Measurements from ENCODE around the gene TMEM238. TPM values are rescaled to one million over a fixed set of nuclear protein-coding genes. Genes with fewer than 3 reads are reported as not detected.

TMEM238 gene
- total RNA-seq, 1 donor from 2014 or later = 25.6 TPM

DNA sequence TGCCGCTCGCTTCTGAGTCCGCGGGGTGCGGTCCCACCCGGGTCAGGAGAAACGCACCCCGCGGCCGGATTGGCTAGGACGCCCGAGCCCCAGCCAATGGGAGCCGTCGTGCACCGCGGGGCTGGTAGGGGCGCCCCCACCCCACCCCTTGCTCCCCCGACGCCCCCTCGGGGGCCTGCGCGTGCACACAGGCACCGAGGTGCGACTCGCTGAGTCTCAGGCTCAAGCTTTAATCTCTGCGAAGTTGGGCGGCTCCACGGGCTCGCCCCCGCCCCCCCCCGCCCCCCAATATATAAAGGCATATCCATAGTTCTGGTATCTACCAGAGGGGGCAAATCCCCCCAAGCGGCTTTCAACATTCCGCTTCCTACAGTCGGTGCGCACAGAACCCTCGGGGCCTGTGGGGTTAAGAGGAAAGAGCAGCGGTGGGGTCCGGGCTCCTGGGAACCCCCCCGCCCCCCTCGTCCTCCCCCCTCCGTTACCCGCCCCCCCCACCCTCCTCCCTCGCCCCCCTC lies 29.3 kb downstream of the TMEM238 start, which contains the start of gene COX6B2:
Gene COX6B2 (minus strand): TSS at position 22 of the 515 bp plus-strand sequence. CDS start 198 bp downstream, outside the sequence.
- peak; percentile 12 for ATAC-seq

DNA sequence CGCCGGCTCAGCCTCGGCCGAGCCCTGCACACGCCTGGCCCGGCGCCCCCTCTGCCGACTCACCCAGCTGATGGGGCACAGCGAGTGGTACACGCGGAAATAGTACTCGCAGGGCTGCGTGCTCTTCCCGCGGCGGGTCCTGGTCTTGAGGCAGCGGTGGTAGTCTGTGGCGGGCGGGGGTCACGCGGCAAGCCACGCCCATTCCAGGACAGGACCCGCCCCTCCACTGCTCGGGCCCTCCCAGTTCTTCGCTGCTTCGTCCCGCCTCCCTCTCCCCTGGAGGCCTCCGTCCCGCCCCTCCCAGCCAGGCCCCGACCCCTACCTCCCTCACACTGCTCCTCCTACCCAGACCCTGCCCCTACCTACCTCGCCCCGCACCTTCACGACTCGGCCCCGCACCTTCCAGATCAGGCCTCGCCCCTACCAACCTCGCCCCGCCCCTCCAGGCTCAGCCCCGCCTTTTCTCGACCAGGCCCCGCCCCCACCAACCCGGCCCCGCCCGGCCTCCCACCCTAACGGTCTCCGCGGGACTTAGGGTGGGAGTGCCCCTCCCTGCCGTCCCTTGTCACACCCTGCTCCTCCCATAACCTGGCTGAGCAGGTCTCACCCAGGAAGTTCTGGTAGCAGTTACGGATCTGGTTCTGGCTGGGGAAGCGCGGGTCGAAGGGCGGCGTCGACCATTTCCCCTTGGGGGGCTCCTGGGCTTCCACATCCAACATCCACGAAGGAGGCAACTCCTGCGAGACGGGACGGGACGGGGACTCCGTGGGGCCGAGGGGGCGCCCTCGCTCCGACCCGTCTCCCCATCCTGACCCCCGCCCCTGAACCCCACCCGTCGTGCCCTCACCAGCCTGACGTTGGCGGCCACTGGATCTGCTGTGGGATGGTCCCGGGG lies 30.0 kb downstream of the TMEM238 start:
- peak; percentile 62 for ATAC-seq

DNA sequence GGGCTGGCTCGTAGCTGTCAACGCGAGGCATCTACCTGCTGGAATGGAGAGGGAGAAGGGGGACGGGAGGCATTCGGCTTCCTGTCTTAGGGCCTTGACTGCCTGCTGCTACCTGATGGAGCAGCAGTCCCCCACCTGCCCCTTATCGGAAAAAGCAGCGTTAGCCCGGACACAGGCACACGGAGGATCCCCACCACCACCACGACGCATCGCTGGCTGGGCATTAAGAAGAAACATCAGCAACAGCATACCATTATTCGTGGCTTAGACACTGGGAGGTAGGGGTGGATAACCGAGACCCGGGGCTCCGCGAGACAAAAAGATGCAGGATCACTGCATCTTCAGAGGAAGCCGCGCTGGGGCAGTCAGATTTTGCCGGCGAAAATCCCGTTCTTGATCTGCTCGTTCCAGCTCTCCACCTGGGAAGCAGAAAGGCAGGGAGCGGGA lies 30.7 kb downstream of the TMEM238 start:
- ATAC-seq = no peak

DNA sequence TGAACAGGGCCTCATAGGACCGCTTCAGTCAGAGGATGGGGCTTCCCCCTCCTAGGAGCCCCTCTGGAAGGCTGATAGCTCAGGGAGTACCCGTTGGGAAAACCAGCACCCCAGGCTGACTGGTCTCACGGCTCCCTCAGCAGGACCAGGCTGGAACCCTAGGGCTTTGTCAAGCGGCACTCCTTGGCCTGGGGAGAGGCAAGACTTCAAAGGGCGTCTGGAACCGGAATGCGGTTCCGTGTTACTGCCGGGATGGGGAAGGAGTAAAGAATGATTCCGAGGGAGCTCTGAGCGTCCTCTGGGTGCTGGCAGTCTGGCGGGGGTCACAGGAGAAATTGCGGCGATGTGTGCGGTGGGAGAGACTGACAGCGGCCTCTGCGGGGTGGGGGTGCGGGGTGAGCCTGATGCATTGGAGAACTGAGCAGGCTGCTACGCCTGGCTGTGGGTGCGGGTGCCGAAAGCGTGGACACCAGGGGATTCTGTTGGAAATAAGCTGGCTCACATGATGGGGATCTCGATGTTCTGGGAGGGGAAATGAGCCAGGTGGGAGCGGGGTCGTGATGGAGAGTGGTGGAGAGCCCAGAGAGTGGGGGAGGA lies 31.4 kb downstream of the TMEM238 start:
- no peak for ATAC-seq

DNA sequence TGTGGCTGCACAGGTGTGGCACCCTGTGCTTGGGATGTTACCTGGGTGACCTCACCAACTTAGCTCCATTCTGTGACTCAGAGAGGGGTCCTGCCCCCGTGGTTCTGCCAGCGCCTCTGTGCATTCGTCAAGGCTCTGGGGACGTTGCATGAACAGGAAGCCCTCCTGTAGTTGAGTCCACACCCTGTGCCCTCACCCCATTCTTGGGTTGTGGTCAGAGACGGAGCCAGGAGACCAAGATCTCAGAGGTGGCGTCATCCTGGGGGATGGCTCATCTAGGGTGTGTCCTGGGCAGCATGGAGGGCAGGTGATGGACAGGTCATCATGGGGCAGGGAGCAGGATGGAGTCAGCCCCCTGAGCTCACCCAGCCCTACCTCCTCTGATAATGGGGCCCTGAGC lies 32.1 kb downstream of the TMEM238 start:
- peak; percentile 35 for ATAC-seq

DNA sequence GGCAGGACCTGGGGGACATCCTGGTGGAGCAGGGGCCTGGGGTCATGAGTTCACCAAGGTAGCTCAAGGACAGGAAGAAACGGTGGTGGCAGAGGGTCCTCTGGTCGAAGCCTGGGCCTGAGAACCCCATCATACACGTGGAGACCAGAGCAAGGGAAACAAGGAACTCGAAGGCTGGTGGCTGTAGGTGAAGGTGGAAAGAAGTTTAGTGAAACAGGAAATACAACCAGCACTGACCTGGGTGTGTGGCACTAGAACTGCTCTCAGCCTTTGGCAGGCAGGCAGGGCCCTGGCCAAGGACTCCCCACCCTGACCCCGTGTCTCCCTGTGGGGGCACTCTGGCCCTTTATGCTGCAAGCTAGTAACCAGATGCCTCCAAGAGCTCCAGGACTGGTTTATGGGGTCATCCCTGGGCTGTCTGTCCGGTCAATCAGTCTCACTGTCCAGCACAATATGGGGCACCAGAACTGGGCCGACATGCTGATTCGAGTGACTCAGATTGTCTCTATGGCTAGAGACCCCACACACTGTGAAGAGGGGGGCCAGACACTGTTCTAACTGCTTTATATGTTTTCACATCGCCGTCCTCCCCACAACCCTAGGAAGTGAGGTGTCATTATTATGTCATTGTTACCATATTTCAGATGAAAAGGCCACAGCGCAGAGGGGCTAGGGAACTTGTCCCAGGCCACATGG lies 33.3 kb downstream of the TMEM238 start:
- no peak for ATAC-seq

DNA sequence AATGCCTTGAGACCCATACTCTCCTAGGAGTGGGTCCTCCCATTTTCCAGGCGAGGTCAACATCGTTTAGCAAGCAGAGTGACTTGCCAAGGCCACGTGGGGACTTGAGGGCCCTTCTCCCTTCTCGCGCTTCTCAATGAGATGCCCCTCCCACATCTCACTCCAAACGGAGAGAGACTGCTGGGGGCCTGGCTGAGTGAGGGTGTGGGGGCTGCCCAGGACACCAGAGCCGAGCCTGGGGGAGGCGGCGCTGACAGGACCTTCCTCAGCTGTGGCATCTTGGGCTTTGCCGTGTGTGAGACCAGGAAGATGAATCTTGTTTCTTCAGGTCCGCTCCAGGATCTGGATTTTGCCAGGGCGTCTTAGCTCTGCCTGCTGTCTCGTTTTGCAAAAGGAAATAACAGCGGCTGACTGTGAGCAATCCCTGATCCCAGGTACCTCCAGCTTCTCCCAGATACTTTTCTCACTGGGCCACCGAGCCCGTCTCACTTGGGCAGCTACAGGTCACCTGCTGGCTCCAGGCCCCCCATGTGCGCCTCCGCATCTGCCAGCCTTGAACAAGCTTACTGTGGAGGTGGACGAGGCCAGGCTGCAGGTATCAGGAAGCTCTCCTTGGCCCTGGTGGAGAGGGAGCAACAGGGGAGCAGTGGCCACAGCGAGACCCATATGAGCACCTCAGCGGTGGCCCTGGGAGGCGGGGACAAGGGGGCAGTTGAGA lies 35.6 kb downstream of the TMEM238 start:
- no peak for ATAC-seq

DNA sequence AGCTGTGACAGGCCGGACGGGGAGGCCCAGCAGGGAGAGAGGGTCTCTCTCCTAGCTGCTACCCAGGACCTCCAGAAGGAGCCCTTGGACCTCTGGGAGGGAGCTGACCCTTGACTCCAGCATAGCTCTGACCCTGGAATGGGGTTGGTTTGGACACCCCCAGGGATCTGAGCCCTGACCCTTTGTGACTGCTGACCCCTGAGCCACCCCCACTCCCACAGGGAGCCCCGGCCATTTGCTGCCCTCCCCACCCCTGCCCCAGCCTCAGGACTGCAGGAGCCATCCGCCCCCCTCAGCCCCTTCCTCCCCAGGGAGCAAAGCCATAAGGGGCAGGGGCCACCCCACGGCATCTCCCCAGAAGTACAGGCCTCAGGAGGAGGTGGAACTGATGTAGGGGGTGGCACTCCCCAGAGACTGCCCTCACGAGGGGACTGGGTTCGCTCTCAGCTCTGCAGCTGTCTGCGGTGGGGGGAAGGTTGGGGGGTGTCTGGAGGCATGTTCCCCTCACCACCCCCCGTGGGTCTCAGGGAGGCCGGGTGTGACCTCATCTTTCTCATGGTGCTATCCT lies 36.6 kb downstream of the TMEM238 start:
- no peak for ATAC-seq

DNA sequence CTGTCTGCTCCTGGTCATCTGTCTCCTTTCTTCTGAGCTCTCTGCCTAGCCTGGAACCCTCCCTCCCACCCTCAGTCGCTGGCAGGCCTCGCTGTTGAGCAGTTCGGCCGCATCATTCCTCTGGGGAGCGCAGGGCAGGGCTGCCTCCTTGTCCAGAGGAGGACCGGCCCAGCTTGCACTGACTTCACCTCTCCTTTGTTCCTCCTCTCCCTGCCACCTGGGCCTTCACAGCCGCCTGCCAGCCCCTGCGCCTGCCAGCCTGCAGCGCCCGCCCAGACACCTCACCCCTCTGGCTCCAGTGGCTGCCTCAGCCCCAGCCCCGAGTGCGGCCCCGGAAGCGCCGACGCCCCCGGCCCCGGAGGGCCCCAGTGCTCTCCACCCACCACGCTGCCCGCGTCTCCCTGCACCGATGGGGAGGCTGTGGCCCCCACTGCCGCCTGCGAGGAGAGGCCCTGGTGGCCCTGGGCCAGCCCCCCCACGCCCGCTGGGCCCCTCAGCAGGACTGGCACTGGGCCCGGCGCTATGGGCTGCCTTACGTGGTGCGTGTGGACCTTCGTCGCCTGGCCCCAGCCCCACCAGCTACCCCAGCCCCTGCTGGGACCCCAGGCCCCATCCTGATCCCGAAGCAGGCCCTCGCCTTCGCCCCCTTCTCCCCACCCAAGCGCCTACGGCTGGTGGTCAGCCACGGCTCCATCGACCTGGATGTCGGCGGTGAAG lies 37.2 kb downstream of the TMEM238 start:
- no peak for ATAC-seq

DNA sequence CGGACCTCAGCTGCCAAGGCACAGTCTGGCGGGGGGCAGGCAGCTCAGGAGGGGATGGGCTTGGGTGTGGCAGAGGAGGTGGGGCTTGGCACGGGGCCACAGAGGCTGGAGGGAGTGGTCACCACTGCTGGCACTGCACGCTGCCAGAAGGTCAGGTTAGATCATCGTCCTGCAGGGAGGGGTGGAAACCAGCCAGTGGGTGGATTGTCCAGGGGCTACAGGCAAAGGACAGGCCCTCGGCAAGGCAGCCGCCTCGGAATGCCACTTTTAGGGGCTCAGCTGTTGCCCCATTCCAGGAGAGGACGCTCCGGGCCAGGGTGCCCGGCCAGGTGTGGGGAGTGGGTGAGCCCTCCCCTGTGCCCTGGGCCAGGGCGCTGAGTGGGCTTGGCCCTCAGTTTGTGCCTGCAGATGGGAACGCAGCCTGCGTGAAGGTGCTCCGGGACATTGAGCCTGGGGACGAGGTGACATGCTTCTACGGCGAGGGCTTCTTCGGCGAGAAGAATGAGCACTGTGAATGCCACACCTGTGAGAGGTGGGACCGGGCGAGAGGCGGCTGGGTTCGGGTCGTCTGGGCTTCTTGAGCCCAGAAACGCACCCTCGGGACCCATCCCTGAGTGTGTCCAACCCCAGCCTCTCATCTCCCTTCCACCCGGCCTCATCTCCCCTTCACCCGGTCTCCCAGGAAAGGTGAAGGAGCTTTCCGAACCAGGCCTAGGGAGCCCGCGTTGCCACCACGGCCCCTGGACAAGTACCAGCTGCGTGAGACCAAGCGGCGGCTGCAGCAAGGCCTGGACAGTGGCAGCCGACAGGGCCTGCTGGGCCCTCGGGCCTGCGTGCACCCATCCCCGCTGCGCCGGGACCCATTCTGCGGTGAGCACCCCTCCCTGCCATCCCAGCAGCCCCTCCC lies 38.0 kb downstream of the TMEM238 start:
- peak; percentile 2 for ATAC-seq

DNA sequence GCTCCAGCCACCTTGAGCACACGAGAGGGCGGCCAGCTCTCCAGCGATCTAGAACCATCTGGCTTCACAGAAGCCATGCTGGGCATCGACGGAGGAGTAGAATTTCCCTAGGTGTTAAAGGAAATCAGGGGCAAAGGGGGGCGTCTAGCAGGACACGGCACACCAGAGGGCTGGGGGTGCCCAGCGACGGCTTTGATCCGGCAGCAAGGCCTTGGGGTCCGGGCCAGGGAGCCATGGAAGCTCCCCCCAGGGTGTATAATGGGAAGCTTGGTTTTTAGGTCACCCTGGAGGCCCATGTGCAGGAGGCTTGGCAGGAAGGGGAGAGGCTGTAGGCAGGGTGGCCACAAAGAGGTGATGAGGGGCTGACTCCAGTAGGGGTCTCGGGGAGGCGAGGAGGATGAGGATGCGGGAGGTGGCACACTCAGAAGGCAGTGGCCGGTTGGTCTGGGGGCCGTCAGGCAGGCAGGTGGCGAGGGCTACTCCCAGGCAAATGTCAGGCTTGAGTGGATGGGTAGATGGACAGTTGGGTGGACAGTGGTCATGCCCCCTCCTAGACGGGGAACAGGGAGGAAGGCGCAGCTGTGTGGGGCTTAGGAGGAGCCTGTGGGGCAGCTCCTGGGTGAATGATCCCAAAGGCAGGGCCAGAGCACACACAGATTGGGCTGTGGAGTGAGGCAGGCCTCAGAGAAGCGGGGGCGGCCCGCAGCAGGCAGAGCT lies 38.8 kb downstream of the TMEM238 start:
- no peak for ATAC-seq

DNA sequence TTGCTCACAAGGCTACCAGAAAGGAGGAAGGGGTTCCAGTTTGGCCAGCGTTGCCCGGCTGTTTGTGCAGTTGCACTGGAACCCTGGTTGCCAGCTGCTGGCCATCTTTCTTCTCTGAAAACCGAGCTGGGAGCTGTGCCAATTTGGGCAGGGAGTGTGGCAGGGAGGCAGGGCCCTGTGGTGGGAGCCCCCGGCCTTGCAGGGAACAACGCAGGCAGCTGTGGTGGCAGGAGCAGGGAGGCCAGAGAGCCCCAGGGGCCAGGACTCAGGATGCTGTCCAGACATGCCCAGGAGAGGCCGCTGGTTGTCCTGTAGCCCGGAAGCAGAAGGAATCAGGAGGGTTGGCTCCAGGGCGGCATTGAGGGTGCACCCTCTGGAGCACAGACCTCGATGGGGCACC lies 39.6 kb downstream of the TMEM238 start:
- ATAC-seq = no peak

DNA sequence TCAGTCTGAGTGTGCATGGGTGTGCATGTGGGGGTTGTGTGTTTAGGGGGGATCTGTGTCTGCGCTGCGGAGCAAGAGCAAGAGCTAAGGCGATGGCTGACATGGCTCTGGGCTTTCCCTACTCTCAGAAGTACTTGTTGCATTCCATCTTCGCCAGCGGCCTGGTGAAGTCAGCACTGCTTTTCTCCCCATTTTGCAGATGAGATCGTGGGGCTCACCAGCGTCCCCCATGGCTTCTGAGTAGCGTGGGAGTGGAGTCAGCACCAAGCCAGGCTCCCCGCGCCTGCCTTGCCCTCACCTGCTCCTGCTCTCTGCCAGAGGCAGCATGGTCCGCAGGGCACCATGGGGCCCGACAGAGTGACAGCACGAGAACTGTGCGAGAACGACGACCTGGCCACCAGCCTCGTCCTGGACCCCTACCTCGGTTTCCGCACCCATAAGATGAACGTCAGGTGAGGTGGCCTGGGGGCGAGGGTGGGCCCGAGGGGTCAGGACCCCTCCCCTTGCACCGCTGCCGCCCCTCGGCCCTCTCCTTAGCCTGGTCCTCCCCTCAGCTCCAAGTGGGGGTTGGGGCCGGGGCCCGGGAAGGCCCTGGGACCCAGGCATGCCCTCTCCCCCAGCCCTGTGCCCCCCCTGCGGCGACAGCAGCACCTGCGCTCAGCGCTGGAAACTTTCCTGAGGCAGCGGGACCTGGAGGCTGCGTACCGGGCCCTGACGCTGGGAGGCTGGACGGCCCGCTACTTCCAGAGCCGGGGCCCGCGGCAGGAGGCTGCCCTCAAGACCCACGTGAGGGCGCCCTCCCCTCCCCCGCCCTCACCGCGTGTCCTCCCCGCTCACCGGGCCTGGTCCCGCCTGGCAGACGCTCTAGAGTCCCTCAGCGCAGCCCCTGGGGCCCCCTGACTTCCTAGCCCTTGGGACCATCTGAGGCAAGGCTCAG lies 42.2 kb downstream of the TMEM238 start:
- no peak for ATAC-seq

DNA sequence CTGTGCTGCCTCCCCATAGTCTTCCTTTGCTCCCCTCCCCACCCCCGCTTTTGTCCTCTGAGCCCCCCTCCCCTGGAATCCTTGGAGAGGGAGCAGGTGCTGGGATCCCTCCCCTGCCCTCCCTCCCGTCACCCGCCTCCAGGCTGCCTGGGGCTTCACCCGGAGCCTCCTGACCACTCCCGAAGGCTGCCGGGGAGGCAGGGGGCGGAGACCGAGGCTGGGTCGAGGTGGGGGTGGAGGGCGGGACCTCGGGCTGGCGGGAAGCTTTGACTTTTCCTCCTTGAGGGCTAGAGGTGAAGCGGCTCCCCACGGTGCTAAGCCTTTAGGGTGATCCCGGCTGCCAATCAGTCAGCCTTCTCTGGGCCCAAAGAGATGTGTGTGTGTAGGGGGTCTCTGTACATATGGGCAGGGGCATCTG lies 42.9 kb downstream of the TMEM238 start:
- ATAC-seq = no peak

DNA sequence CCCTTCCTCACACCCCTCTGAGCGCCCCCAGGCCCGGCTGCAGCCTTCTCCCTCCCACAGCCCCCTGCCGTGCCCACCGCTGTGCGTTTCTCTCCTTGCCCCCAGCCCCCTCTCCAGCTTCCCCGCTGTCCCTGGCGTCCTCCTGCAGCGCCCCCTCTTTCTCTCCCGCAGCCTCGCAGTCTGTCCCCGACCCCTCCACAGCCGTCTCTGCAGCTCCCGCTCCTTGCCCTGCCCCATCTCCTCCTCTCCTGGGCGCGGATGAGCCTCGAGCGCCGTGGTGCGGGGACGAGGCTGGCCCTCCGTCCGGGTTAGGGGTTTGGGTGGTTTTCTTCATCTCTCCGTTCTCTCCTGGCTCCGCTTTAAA lies 43.3 kb downstream of the TMEM238 start:
- no peak for ATAC-seq

DNA sequence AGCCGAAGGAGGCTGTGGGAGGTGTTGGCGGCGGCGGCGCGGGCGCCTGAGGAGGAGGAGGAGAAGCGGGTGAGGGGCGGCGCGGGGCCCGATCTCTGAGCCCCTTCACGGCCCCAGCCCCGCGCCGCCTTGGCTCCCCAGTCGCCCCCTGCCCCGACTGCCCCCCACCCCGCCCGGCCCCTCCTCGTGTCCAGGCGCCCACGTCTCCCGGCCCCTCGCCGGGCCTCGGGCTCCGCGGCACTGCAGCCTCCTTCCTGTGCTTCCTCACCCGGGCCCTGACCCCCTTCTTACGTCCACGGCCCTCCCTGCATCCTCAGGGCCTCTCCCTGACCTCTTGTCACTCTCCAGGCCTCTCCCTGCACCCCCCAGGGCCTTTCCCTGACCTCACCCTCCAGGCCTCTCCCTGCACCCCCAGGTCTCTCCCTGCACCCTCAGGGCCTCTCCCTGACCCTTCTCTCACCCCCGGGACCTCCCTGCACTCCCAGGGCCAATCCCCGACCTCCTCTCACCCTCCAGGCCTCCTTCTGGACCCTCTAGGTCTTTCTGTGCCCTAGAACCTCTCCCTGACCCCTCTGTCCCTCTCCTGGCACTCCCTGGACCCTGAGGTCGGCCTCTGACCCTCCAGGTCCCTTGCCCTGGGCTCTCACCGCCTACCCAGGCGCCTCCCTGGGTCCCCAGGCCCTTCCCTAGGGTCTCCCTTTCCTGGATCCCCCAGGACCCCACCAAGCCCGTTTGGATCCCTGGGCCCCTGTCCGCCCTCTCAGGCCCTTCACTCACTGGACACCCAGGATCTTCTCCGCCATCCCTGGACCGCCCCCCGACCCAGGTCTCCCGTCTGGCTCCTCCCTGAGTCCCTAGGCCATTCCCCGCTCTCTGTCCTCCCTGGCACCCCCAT lies 44.0 kb downstream of the TMEM238 start:
- peak; percentile 2 for ATAC-seq

Measured in esophagus mucosa (tissue), 1 donor.